Liver (tissue), 9 donors: ENCODE data around the gene SAT2. TPM values are rescaled to one million over a fixed set of nuclear protein-coding genes. Genes with fewer than 3 reads are reported as not detected.

Experiments
- DNase-seq: peaks from one replicate; pipeline ENCODE4 v3.0.0-alpha.2; 2017; ENCODE audit warnings: low spot score
- H3K27ac ChIP-seq, 2 donors: one replicate each; pipeline ENCODE4 v1.7.0; 2013; ENCODE audit warnings: inconsistent platforms in 2 of 2, low read length in 2 of 2, control low read depth in 1 of 2, low read depth in 1 of 2, mild to moderate bottlenecking in 1 of 2
- H3K27me3 ChIP-seq, 4 donors: one replicate each; pipeline versions ENCODE4 v1.6.1 to v1.7.0; 2013; ENCODE audit warnings: low read length in 3 of 4, inconsistent platforms in 1 of 4, mild to moderate bottlenecking in 1 of 4, moderate library complexity in 1 of 4; ENCODE audit not compliant: control insufficient read depth in 4 of 4, insufficient read depth in 4 of 4
- H3K36me3 ChIP-seq, 4 donors: one replicate each; pipeline versions ENCODE4 v1.6.1 to v1.7.0; 2013; ENCODE audit warnings: low read length in 3 of 4, mild to moderate bottlenecking in 3 of 4, low read depth in 1 of 4, moderate library complexity in 1 of 4; ENCODE audit not compliant: control insufficient read depth in 4 of 4, insufficient read depth in 3 of 4
- H3K4me1 ChIP-seq, 4 donors: one replicate each; pipeline versions ENCODE4 v1.6.1 to v1.7.0; 2013; ENCODE audit warnings: low read length in 3 of 4, mild to moderate bottlenecking in 3 of 4, moderate library complexity in 1 of 4; ENCODE audit not compliant: control insufficient read depth in 4 of 4, insufficient read depth in 4 of 4
- H3K4me3 ChIP-seq, 3 donors: one replicate each; pipeline versions ENCODE4 v1.6.1 to v1.7.0; 2013; ENCODE audit warnings: low read length in 3 of 3, control low read depth in 1 of 3, low read depth in 1 of 3, mild to moderate bottlenecking in 1 of 3
- H3K9ac ChIP-seq, 2 donors: one replicate each; pipeline ENCODE4 v1.7.0; 2013; ENCODE audit warnings: low read length in 2 of 2, mild to moderate bottlenecking in 2 of 2, moderate library complexity in 2 of 2, control low read depth in 1 of 2, low read depth in 1 of 2
- H3K9me3 ChIP-seq, 4 donors: one replicate each; pipeline versions ENCODE4 v1.6.1 to v1.7.0; 2013; ENCODE audit warnings: low read length in 3 of 4; ENCODE audit not compliant: control insufficient read depth in 4 of 4
- CTCF ChIP-seq: fragments of 150-350 bp; IDR thresholded peaks from 2 replicates; pipeline ENCODE4 v1.5.1; 2017; ENCODE audit warnings: improper control_type of control experiment, low read depth, low read length; ENCODE audit not compliant: missing input control
- FOXA1 ChIP-seq: IDR thresholded peaks from 2 replicates; pipeline ENCODE4 v1.6.1; 2016; ENCODE audit warnings: antibody characterized with exemption
- FOXA2 ChIP-seq: IDR thresholded peaks from 2 replicates; pipeline ENCODE4 v1.6.1; 2016; ENCODE audit warnings: antibody characterized with exemption
- HNF4A ChIP-seq, 2 donors: conservative IDR thresholded peaks; 2 replicates each; pipeline ENCODE4 v1.6.1; 2016; ENCODE audit warnings: antibody characterized with exemption in 2 of 2, mild to moderate bottlenecking in 2 of 2
- HNF4G ChIP-seq: IDR thresholded peaks from 2 replicates; pipeline ENCODE4 v1.6.1; 2016; ENCODE audit warnings: antibody characterized with exemption
- JUND ChIP-seq, 2 donors: IDR thresholded peaks; 2 replicates each; pipeline ENCODE4 v1.6.1; 2016; ENCODE audit warnings: antibody characterized with exemption in 2 of 2
- NR2F2 ChIP-seq: IDR thresholded peaks from 2 replicates; pipeline ENCODE4 v1.6.1; 2016; ENCODE audit warnings: antibody characterized with exemption
- SP1 ChIP-seq: IDR thresholded peaks from 2 replicates; pipeline ENCODE4 v1.6.1; 2018; ENCODE audit warnings: antibody characterized with exemption, mild to moderate bottlenecking
- ZBTB33 ChIP-seq: IDR thresholded peaks from 2 replicates; pipeline ENCODE4 v1.6.1; 2016; ENCODE audit warnings: antibody characterized with exemption
- WGBS: extraction: QIAGEN DNeasy Blood & Tissue Kit; methylation state at CpG from one replicate; pipeline ENCODE4 v1.1.7; 2013; 5-methylcytosine and 5-hydroxymethylcytosine counted together
- polyA plus RNA-seq, 2 donors: library from polyadenylated mRNA; stranded (reverse) in 1 of 2; unstranded in 1 of 2; fragments of 200-250 nt in 1 of 2; fragments of >200 nt in 1 of 2; fragmentation: Nextera tagmentation in 1 of 2; extraction: Ambion mirVana in 1 of 2; gene quantifications; one replicate each; pipeline versions ENCODE4 v1.2.1 to v1.2.3, GENCODE V29; 2013 to 2015
- total RNA-seq, 2 donors: library from RNA; depleted of rRNA; stranded (reverse); fragments of >200 nt; gene quantifications; one replicate each; pipeline ENCODE4 v1.2.3, GENCODE V29; 2014
- TF ChIP-seq, protein P1 (sequence below): IDR thresholded peaks from 2 replicates; pipeline ENCODE4 v1.6.1; 2016; ENCODE audit warnings: antibody characterized with exemption
- donor health status: healthy.
- donor health status: healthy.
- donor health status: healthy.
- donor health status: healthy.
- donor health status: healthy.

The SAT2 gene
- total and polyA plus RNA-seq, 4 donors: 25.9 to 181 (median 106) TPM

- H3K36me3 ChIP-seq: no peaks in the 10 kb centered on the region
- TF ChIP-seq NR2F2 (no peak), HNF4A (conservative IDR thresholded peaks at IDR 0.05) (no peak), FOXA1 (peak; percentile 34), FOXA2 (peak; percentile 60)
- no peaks in the 10 kb centered on the region for H3K9me3 ChIP-seq
- peak within 1 kb of the TSS; percentile 49 to 66 (median 50) for H3K4me3 ChIP-seq
- peaks cover 4 to 18% (median 9%) of the 10 kb centered on the region in 4 donors for H3K4me1 ChIP-seq
- WGBS: 3% methylated on average over 34 of the region's 34 CpGs
- H3K27me3 ChIP-seq: no peaks in the 10 kb centered on the region
- DNase-seq: peak; percentile 94
- no peak within 1 kb of the TSS for H3K9ac ChIP-seq
- H3K27ac ChIP-seq: no peak within 1 kb of the TSS
These were observed 23.0 kb upstream of the SAT2 start, which contains the start of gene ATP1B2 for GRCh38 chr17:7650509-7651096. Gene ATP1B2 (plus strand): TSS chr17:7650926. CDS start chr17:7651519, 593 bp downstream.

DNA sequence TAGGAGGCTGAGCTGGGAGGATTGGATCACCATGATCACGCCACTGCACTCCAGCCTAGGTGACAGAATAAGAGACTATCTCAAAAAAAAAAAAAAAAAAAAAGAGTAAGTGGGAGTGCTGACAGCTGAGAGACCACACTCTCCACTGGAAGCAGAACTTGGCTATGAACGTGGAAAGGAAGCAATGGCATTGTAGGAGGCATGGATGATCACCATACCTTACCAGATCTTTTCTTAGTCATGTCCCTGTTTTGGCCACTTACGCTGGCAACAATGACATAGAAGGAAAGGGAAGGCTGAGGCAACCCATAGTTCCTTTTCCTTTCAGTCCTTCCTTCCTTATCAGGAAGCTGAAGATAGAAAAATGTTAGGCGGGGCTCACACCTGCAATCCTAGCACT, 19.4 kb upstream of the SAT2 start:
- no peaks in the 10 kb centered on the region for H3K27me3 ChIP-seq
- H3K9me3 ChIP-seq: no peaks in the 10 kb centered on the region
- TF ChIP-seq CTCF (no peak), SP1 (no peak), FOXA1 (no peak)
- no peak for DNase-seq
- H3K36me3 ChIP-seq: no peaks in the 10 kb centered on the region
- WGBS: 79% methylated on average over 4 of the region's 4 CpGs
- H3K4me3 ChIP-seq: no peak overlapping the region
- peaks cover 4 to 18% (median 9%) of the 10 kb centered on the region in 4 donors for H3K4me1 ChIP-seq
- H3K27ac ChIP-seq: no peak overlapping the region
- H3K9ac ChIP-seq: no peak overlapping the region

DNA sequence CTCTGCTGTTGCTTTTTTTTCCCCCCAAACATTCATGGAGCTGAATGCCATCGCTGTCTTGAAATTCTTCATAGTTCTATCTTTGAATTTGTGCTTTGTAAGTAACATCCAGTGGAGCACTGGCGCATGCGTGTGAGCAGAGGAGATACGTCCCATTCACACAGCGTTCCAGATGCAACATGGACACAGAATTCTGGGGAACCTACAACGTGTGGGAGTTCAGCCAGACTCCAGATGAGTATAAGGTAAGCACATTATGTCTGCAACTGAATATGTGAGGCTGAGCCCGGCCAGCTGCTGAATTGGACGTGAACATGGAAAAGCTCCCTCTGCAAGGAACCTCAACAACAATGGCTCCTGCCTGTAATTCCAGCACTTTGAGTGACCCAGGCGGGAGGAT, 18.8 kb upstream of the SAT2 start:
- no peak overlapping the region for H3K4me3 ChIP-seq
- 80% methylated on average over 9 of the region's 9 CpGs for whole genome bisulfite sequencing
- H3K9ac ChIP-seq: no peak overlapping the region
- DNase-seq: no peak
- H3K27ac ChIP-seq: no peak overlapping the region
- no peaks in the 10 kb centered on the region for H3K36me3 ChIP-seq
- H3K9me3 ChIP-seq: no peaks in the 10 kb centered on the region
- H3K27me3 ChIP-seq: no peaks in the 10 kb centered on the region
- TF ChIP-seq, protein P1, sequence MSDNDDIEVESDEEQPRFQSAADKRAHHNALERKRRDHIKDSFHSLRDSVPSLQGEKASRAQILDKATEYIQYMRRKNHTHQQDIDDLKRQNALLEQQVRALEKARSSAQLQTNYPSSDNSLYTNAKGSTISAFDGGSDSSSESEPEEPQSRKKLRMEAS: no peak
- TF ChIP-seq JUND (IDR thresholded peaks at IDR 0.05): no peak
- no peak for TF ChIP-seq SP1
- TF ChIP-seq HNF4A (conservative IDR thresholded peaks at IDR 0.05): no peak
- TF ChIP-seq ZBTB33: no peak
- no peak for TF ChIP-seq NR2F2
- no peak for TF ChIP-seq HNF4G
- peaks cover 4 to 15% (median 8%) of the 10 kb centered on the region in 4 donors for H3K4me1 ChIP-seq
